Lower leg skin (tissue), 4 donors: Measurements from ENCODE around the gene CLRN1. TPM values are rescaled to one million over a fixed set of nuclear protein-coding genes. Genes with fewer than 3 reads are reported as not detected.

Source experiments
- DNase-seq, 2 donors: peaks; one replicate each; pipeline ENCODE4 v3.0.0-alpha.2; 2019; ENCODE audit warnings: low spot score in 2 of 2
- H3K4me3 ChIP-seq: fragments of 200-600 bp; sonication (generic); 2 replicates; pipeline ENCODE4 v1.5.1; 2017; ENCODE audit warnings: mild to moderate bottlenecking, low read depth; ENCODE audit not compliant: poor library complexity, severe bottlenecking
- CTCF ChIP-seq, 3 donors: fragments of 450-650 bp; IDR thresholded peaks; one replicate each; pipeline ENCODE4 v1.5.1; 2016; ENCODE audit warnings: antibody characterized with exemption in 3 of 3, mild to moderate bottlenecking in 3 of 3, moderate library complexity in 2 of 3
- POLR2A ChIP-seq, 2 donors: fragments of 450-650 bp; IDR thresholded peaks; one replicate each; pipeline ENCODE4 v1.6.1; 2016 to 2017; ENCODE audit warnings: antibody characterized with exemption in 2 of 2, mild to moderate bottlenecking in 1 of 2, moderate library complexity in 1 of 2
- WGBS, 2 donors: methylation state at CpG; one replicate each; pipeline ENCODE4 v1.1.5; 2018; 5-methylcytosine and 5-hydroxymethylcytosine counted together
- intact Hi-C: fragments of 100-400 bp; cut with DNase I; formaldehyde crosslinking; loops from one replicate; pipeline ENCODE4 v1.15.0; 2023; ENCODE audit warnings: low total_unique reads
- total RNA-seq, 4 donors: library from RNA; depleted of rRNA; stranded (reverse); fragments of >200 nt; gene quantifications; one replicate each; pipeline ENCODE4 v1.1.0, GENCODE V29; 2016

Gene CLRN1
- total RNA-seq, 4 donors from 2014 or later = not detected

DNA sequence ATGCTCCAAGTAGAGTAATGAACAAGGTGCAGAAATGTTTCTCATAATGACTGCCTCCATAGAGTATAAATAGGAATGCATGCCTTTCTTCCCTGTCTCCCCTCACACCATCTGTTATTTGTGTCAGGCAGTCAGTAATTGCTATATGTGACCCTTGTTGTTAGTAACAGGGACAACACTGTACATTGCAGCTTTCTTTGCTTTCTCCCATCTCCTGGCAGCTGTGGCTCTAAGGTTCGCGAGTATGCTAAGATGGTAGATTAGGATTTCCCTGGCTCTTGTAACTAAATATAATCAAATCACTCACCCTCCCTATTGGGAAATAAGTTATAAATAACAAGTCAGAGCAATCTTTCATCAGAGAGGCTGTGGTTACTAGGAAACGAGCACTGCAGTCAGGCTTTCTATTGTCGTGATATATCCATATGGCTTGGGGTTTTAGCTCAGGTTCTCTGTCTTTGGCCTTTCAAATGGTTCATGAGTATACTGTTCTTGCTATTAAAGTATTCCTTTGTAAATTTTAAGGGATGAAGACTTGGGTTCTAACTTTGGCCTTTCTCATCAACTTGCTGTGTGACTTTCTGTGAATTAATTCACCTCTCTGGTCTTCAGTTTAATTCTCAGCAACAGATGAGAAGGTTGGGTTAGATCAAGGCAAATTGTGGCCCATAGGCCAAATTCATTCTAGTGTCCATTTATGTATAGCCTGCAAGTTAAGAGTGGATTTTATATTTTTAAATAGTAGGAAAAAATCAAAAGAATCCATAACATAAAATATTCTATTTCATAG, 59.2 kb downstream of the CLRN1 start:
- no peak for DNase-seq
- intact Hi-C loops = loop anchor here (5.0 kb wide), 1 partner anchor 904 kb away; no protein-coding TSS in a partner anchor
- TF ChIP-seq POLR2A (IDR thresholded peaks at IDR 0.05) (no peak), CTCF (IDR thresholded peaks at IDR 0.05) (no peak)
- no peak overlapping the region for H3K4me3 ChIP-seq
- WGBS, 2 donors = 35 to 46% methylated on average over 4 of the region's 4 CpGs

DNA sequence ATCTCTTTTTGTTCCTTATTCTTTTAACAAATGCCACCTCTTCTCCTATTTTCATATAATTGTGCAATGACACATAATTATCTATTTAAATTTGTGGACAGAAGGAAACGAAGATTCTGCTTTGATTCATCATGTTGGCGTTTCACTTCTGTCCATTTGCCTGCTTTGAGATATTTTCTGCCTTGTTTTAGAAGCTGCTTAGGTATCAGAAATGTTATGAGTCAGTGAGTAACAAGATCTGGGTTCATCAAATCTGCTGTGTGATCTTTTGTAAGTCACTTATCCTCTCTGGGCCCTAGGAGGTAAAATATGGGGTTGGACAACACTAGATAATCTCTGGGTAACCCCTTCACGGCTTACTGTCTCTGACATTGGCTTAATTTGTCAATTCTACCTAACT, 60.0 kb downstream of the CLRN1 start:
- TF ChIP-seq CTCF (IDR thresholded peaks at IDR 0.05) (no peak), POLR2A (IDR thresholded peaks at IDR 0.05) (no peak)
- H3K4me3 ChIP-seq = no peak overlapping the region
- 79 to 86% methylated on average over 3 of the region's 3 CpGs for WGBS, 2 donors

GRCh38 chr3:150911771-150912170, 60.8 kb downstream of the CLRN1 start:
- no peak for TF ChIP-seq POLR2A (IDR thresholded peaks at IDR 0.05)
- no peak for TF ChIP-seq CTCF (IDR thresholded peaks at IDR 0.05)
- DNase-seq = no peak
- H3K4me3 ChIP-seq = no peak overlapping the region
- intact Hi-C loops = loop anchor here (5.0 kb wide), 1 partner anchor 906 kb away; no protein-coding TSS in a partner anchor

More for the DNA sequence above, 60.0 kb downstream of the CLRN1 start:
- intact Hi-C loops = loop anchor here (5.0 kb wide), 1 partner anchor 905 kb away; no protein-coding TSS in a partner anchor
- no peak for DNase-seq

DNA sequence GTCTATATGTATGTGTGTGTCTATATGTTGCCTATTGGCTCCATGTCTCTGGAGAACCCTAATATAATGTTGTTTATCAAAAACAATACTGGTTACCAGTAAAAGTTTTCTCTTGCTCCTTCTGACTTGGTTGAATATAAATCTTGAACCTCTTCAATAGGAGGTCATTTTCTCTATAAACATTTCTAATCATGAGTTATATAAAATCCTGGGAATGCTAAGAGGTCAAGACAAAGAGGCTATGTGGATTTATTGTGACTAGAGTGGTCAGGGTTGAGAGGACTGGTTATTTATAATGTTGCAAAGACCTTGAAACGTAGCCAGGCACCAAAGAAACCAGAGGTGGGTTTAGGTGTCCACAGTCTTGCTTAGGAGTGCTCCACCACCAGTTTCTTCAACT, 66.1 kb downstream of the CLRN1 start:
- intact Hi-C loops = no loop called here
- DNase-seq = no peak
- TF ChIP-seq CTCF (IDR thresholded peaks at IDR 0.05) = no peak
- no peak for TF ChIP-seq POLR2A (IDR thresholded peaks at IDR 0.05)
- 82 to 86% methylated on average over 1 of the region's 1 CpG for WGBS, 2 donors
- no peak overlapping the region for H3K4me3 ChIP-seq

DNA sequence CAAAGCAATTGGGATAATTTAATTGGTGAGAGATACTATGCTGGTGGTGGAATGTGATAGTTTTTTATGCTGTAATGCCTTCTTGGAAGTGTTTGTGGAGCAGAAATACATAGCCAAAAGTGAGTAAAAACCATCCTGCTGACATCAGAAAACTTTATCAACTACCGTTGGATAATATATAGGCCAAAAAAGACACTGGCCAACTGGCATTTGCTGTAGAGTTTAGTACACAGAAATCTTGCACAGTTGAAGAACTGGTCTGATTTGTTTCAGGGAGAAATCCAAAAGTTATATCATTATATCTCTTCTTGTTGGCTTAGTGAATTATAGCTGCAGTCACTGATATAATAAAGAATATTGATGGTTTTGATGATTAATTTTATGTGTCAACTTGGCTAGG, 66.8 kb downstream of the CLRN1 start:
- no peak for DNase-seq
- no peak overlapping the region for H3K4me3 ChIP-seq
- WGBS, 2 donors = 25 to 50% methylated on average over 1 of the region's 1 CpG
- TF ChIP-seq CTCF (IDR thresholded peaks at IDR 0.05) = no peak
- no peak for TF ChIP-seq POLR2A (IDR thresholded peaks at IDR 0.05)
- intact Hi-C loops = no loop called here
